PC-3 (cell line): ENCODE data around the gene IRF1. TPM values are rescaled to one million over a fixed set of nuclear protein-coding genes. Genes with fewer than 3 reads are reported as not detected.

Experiments
- ATAC-seq: fragments of 200-7000 bp; cut with Tn5 transposase; 2 replicates; pipeline ENCODE4 v1.9.1; 2020; ENCODE audit warnings: mild to moderate bottlenecking, moderate library complexity
- BruUV-seq: library from RNA; stranded (reverse); fragments of 400-500 nt; replicated peaks from 2 replicates; lab custom pipeline; 2021; lab: Mats Ljungman, UMichigan
- CTCF ChIA-PET: fragments of 300-600 bp; sonication (Branson Sonifier 250); formaldehyde crosslinking; loops from one replicate; lab custom pipeline; 2022; ENCODE audit warnings: antibody characterized with exemption; lab: Charles Lee
- POLR2A ChIA-PET: fragments of 300-600 bp; sonication (Branson Sonifier 250); formaldehyde crosslinking; loops from one replicate; lab custom pipeline; 2022; ENCODE audit warnings: antibody characterized with exemption; ENCODE audit not compliant: unreplicated experiment; lab: Charles Lee
- DNase-seq: peaks from one replicate; pipeline ENCODE4 v3.0.0-alpha.2; 2015
- H2AFZ ChIP-seq: fragments of 300-600 bp; sonication (generic); 2 replicates; pipeline ENCODE4 v1.6.0; 2016; ENCODE audit warnings: antibody characterized with exemption, low read length
- H3F3A ChIP-seq: fragments of 300-600 bp; sonication (generic); one replicate; pipeline ENCODE4 v1.6.0; 2017; ENCODE audit warnings: antibody characterized with exemption, low read length, control low read depth, mild to moderate bottlenecking; ENCODE audit not compliant: unreplicated experiment
- H3K27ac ChIP-seq: fragments of 300-600 bp; sonication (generic); 2 replicates; pipeline ENCODE4 v1.5.1; 2016; ENCODE audit warnings: mild to moderate bottlenecking, low read length
- H3K27me3 ChIP-seq: fragments of 300-600 bp; sonication (generic); 2 replicates; pipeline ENCODE4 v1.6.1; 2016; ENCODE audit warnings: low read length, mixed read lengths
- H3K36me3 ChIP-seq: fragments of 300-600 bp; sonication (generic); 2 replicates; pipeline ENCODE4 v1.6.1; 2016; ENCODE audit warnings: low read depth, mixed run types, low read length, mixed read lengths
- H3K4me1 ChIP-seq: fragments of 300-600 bp; sonication (generic); 2 replicates; pipeline ENCODE4 v1.5.1; 2016; ENCODE audit warnings: low read length; ENCODE audit not compliant: insufficient read depth
- H3K4me2 ChIP-seq: fragments of 300-600 bp; sonication (generic); 2 replicates; pipeline ENCODE4 v1.6.0; 2016; ENCODE audit warnings: low read length
- H3K4me3 ChIP-seq: fragments of 300-600 bp; sonication (generic); 2 replicates; pipeline ENCODE4 v1.5.1; 2016; ENCODE audit warnings: mild to moderate bottlenecking, low read length, mixed read lengths
- H3K79me2 ChIP-seq: fragments of 300-600 bp; sonication (generic); 2 replicates; pipeline ENCODE4 v1.6.1; 2017; ENCODE audit warnings: low read length, mixed read lengths
- H3K9ac ChIP-seq: fragments of 300-600 bp; sonication (generic); 2 replicates; pipeline ENCODE4 v1.6.0; 2016; ENCODE audit warnings: mild to moderate bottlenecking, low read length
- H3K9me2 ChIP-seq: fragments of 300-600 bp; sonication (generic); replicated peaks from 2 replicates; pipeline ENCODE4 v1.6.1; 2016; ENCODE audit warnings: mixed run types, low read length, mixed read lengths
- H3K9me3 ChIP-seq: fragments of 300-600 bp; sonication (generic); 2 replicates; pipeline ENCODE4 v1.6.1; 2016; ENCODE audit warnings: low read length, mixed read lengths
- H4K20me1 ChIP-seq: fragments of 300-600 bp; sonication (generic); 2 replicates; pipeline ENCODE4 v1.6.1; 2016; ENCODE audit warnings: low read length, mixed read lengths
- EZH2 ChIP-seq: fragments of 300-600 bp; sonication (generic); IDR thresholded peaks from one replicate; pipeline ENCODE4 v1.6.1; 2017; ENCODE audit warnings: antibody characterized with exemption, mild to moderate bottlenecking, low read length; ENCODE audit not compliant: unreplicated experiment
- EZH2phosphoT487 ChIP-seq: fragments of 300-600 bp; sonication (generic); IDR thresholded peaks from 2 replicates; pipeline ENCODE4 v1.6.1; 2018; ENCODE audit warnings: mild to moderate bottlenecking, antibody characterized with exemption, low read length, borderline replicate concordance
- intact Hi-C: fragments of 100-400 bp; cut with micrococcal nuclease; formaldehyde crosslinking; loops from 2 replicates; pipeline ENCODE4 v1.9.0; 2023
- total RNA-seq: library from RNA; depleted of rRNA; stranded (reverse); fragments of >200 nt; gene quantifications from 2 replicates; pipeline ENCODE4 v1.2.3, GENCODE V29; 2014
- TF ChIP-seq, protein P1 (sequence below): fragments of 300-600 bp; sonication (generic); conservative IDR thresholded peaks from 2 replicates; pipeline ENCODE4 v1.5.1; 2017; ENCODE audit warnings: antibody characterized with exemption, low read depth, mild to moderate bottlenecking, low read length

IRF1 gene
- total RNA-seq, 1 experiment from 2014 or later, result 21.1 TPM

DNA sequence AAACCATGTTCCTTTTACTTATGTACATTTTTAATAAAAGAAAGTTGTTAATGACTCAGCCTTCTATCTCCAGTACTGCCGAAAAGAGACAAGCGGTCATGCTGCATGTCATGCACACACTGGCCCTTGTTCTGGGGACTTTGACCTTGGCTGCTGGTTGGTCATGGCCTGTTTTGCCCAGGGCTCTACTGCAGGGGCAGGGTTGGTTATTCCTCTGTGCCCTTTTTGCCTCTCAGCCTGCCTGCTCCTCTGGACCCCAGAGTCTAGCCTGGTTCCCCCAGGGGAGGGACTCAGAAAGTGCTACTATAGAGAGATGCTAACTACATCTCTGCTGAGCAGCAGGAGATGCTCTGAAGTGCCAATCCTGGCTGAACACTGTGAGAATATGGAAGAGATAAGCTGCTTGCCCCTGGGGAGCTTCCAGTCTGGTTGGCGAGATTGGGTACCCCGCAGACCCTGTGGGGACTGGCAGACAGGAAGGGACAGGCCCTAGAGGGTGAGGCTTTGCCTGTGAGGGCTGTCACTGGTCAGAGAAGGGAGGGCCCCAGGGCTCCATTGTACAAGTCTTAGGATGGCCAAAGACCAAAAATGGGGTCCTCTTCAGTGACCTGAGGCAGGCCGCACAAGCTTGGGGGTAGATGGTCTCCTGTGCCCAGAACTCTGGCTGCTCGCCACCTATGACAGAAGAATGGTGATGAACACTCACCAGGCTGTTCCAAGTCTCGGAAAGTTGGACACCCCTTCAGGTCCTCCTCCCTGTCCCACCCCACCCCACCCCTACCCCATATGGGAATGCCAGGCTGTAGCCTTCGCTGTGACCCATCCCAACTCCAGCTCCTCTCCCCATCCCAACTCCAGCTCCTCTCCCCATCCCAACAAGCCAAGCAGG is 14.3 kb downstream of the IRF1 start:
- Histone ChIP-seq H2AFZ (no peak overlapping the region), H4K20me1 (no peaks in the 10 kb centered on the region), H3K4me1 (no peaks in the 10 kb centered on the region), H3K36me3 (no peaks in the 10 kb centered on the region), H3K9me2 (no peaks in the 10 kb centered on the region), H3K4me2 (no peak overlapping the region), H3K9ac (no peak overlapping the region), H3K4me3 (no peak overlapping the region), H3K79me2 (no peaks in the 10 kb centered on the region), H3K27me3 (no peaks in the 10 kb centered on the region), H3F3A (no peaks in the 10 kb centered on the region), H3K9me3 (no peaks in the 10 kb centered on the region), H3K27ac (no peak overlapping the region)
- DNase-seq, result no peak
- TF ChIP-seq EZH2phosphoT487 (no peak), EZH2 (no peak)
- TF ChIP-seq, protein P1, sequence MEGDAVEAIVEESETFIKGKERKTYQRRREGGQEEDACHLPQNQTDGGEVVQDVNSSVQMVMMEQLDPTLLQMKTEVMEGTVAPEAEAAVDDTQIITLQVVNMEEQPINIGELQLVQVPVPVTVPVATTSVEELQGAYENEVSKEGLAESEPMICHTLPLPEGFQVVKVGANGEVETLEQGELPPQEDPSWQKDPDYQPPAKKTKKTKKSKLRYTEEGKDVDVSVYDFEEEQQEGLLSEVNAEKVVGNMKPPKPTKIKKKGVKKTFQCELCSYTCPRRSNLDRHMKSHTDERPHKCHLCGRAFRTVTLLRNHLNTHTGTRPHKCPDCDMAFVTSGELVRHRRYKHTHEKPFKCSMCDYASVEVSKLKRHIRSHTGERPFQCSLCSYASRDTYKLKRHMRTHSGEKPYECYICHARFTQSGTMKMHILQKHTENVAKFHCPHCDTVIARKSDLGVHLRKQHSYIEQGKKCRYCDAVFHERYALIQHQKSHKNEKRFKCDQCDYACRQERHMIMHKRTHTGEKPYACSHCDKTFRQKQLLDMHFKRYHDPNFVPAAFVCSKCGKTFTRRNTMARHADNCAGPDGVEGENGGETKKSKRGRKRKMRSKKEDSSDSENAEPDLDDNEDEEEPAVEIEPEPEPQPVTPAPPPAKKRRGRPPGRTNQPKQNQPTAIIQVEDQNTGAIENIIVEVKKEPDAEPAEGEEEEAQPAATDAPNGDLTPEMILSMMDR, result no peak
- POLR2A ChIA-PET, result interaction anchor here (0.7 kb wide), 1 partner anchor 113 kb away, joined by 3 read pairs; no protein-coding TSS in a partner anchor
- ATAC-seq, result no peak
- BruUV-seq, result no TSS peak
- intact Hi-C loops, result no loop called here
- CTCF ChIA-PET, result no interaction called here

DNA sequence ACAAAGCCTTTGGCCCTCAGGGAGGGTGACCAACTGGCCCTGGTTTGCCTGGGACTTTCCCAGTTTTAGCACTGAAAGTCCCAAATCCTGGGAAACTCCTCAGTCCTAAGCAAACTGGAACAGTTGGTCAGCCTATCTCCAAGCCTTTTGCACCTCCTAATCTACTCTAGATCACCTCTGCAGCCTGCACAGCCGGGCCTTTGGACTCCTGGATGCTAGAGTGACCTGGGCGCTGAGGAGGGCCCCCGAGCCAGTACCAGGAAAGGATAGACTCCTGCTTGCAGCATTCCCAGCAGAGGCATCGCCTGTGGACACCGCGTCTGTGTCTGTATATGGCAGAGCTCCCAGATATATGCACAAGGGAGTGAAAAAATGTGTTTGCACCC is 15.1 kb downstream of the IRF1 start:
- H3K9me3 ChIP-seq, result no peaks in the 10 kb centered on the region
- no peak for ATAC-seq
- no peaks in the 10 kb centered on the region for H3F3A ChIP-seq
- H3K27ac ChIP-seq, result no peak overlapping the region
- DNase-seq, result no peak
- BruUV-seq, result no TSS peak
- H3K4me1 ChIP-seq, result no peaks in the 10 kb centered on the region
- ChIA-PET CTCF (no interaction called here), POLR2A (no interaction called here)
- H3K36me3 ChIP-seq, result no peaks in the 10 kb centered on the region
- H4K20me1 ChIP-seq, result no peaks in the 10 kb centered on the region
- H2AFZ ChIP-seq, result no peak overlapping the region
- H3K9ac ChIP-seq, result no peak overlapping the region
- no peaks in the 10 kb centered on the region for H3K27me3 ChIP-seq
- TF ChIP-seq EZH2, result no peak
- no peak for TF ChIP-seq EZH2phosphoT487
- TF ChIP-seq, protein P1, result no peak
- H3K9me2 ChIP-seq, result no peaks in the 10 kb centered on the region
- H3K4me2 ChIP-seq, result no peak overlapping the region
- H3K4me3 ChIP-seq, result no peak overlapping the region
- intact Hi-C loops, result no loop called here
- no peaks in the 10 kb centered on the region for H3K79me2 ChIP-seq

DNA sequence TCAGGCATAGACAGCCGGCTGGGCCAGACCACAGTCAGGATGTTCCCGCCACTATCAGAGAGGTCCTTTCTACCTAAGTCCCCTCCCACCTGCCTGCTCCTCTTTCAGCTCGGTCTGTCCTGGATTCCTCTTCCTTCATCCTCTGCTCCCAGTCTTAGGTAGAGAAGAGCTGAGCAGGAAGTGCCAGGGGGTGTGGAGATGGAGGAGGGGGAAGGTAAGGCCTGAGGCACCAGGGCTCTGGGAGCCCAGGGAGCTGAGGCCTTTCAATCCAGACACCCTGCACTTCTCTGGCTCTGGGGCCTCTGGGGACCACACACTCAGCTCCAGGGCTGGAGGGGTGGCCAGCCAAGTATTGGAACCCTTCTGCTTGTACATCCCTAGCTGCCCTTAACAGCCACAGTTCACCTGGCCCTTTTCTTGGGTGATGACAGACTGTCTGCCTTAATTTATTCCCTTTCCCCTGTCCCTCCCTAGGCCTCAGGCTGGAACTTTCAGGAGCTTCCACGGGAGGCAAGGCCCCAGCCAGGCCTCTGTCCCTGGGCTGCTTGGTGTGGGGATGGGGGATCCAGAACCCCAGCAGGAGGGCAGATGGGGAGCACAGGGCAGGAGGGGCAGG is 15.6 kb downstream of the IRF1 start:
- CTCF ChIA-PET, result no interaction called here

More for the DNA sequence above, 15.6 kb downstream of the IRF1 start:
- H3K4me2 ChIP-seq, result no peak overlapping the region
- no TSS peak for BruUV-seq
- no peaks in the 10 kb centered on the region for H3K79me2 ChIP-seq
- no peaks in the 10 kb centered on the region for H3K9me2 ChIP-seq
- no peak overlapping the region for H3K9ac ChIP-seq
- ATAC-seq, result no peak
- H3K4me3 ChIP-seq, result no peak overlapping the region
- no peaks in the 10 kb centered on the region for H3K36me3 ChIP-seq
- no peaks in the 10 kb centered on the region for H3K27me3 ChIP-seq
- H4K20me1 ChIP-seq, result no peaks in the 10 kb centered on the region
- no peak for DNase-seq
- H2AFZ ChIP-seq, result no peak overlapping the region
- H3K27ac ChIP-seq, result no peak overlapping the region
- H3K4me1 ChIP-seq, result no peaks in the 10 kb centered on the region
- POLR2A ChIA-PET, result no interaction called here
- intact Hi-C loops, result no loop called here
- TF ChIP-seq, protein P1, result no peak
- TF ChIP-seq EZH2 (no peak), EZH2phosphoT487 (no peak)
- no peaks in the 10 kb centered on the region for H3K9me3 ChIP-seq
- H3F3A ChIP-seq, result no peaks in the 10 kb centered on the region
